HEK293 (cell line): Measurements from ENCODE around the gene RAB13.

Source experiments
- HIC1 ChIP-seq: fragments of 450-650 bp; formaldehyde crosslinking; IDR thresholded peaks from 2 replicates; pipeline ENCODE4 v1.5.1; 2016; ENCODE audit warnings: missing biosample characterization, missing genetic modification characterization
- MZF1 ChIP-seq: fragments of 450-650 bp; formaldehyde crosslinking; IDR thresholded peaks from 2 replicates; pipeline ENCODE4 v1.5.1; 2017; ENCODE audit warnings: missing biosample characterization, missing genetic modification characterization, borderline replicate concordance
- OVOL3 ChIP-seq: fragments of 450-650 bp; formaldehyde crosslinking; IDR thresholded peaks from 2 replicates; pipeline ENCODE4 v1.5.1; 2016; ENCODE audit warnings: missing biosample characterization, missing genetic modification characterization
- TSHZ1 ChIP-seq: fragments of 450-650 bp; formaldehyde crosslinking; IDR thresholded peaks from 2 replicates; pipeline ENCODE4 v1.5.1; 2016; ENCODE audit warnings: missing biosample characterization, missing genetic modification characterization, borderline replicate concordance
- ZBTB6 ChIP-seq: fragments of 450-650 bp; formaldehyde crosslinking; IDR thresholded peaks from 2 replicates; pipeline ENCODE4 v1.5.1; 2017; ENCODE audit warnings: missing biosample characterization, missing genetic modification characterization
- ZIC2 ChIP-seq: fragments of 450-650 bp; formaldehyde crosslinking; IDR thresholded peaks from 2 replicates; pipeline ENCODE4 v1.5.1; 2016; ENCODE audit warnings: missing biosample characterization, missing genetic modification characterization
- ZNF121 ChIP-seq: fragments of 450-650 bp; formaldehyde crosslinking; IDR thresholded peaks from 2 replicates; pipeline ENCODE4 v1.5.1; 2016; ENCODE audit warnings: missing biosample characterization, missing genetic modification characterization
- ZNF19 ChIP-seq: fragments of 450-650 bp; formaldehyde crosslinking; IDR thresholded peaks from 2 replicates; pipeline ENCODE4; 2016; ENCODE audit warnings: missing biosample characterization, missing genetic modification characterization, low read depth
- ZNF211 ChIP-seq: fragments of 450-650 bp; formaldehyde crosslinking; IDR thresholded peaks from 2 replicates; pipeline ENCODE4 v1.5.1; 2016; ENCODE audit warnings: low read depth, missing biosample characterization, missing genetic modification characterization
- ZNF302 ChIP-seq: fragments of 450-650 bp; formaldehyde crosslinking; IDR thresholded peaks from 2 replicates; pipeline ENCODE4 v1.5.1; 2016; ENCODE audit warnings: missing biosample characterization, missing genetic modification characterization, low read depth
- ZNF404 ChIP-seq: fragments of 450-650 bp; formaldehyde crosslinking; IDR thresholded peaks from 2 replicates; pipeline ENCODE4 v1.5.1; 2017; ENCODE audit warnings: missing biosample characterization, missing genetic modification characterization
- ZNF433 ChIP-seq: fragments of 450-650 bp; formaldehyde crosslinking; IDR thresholded peaks from 2 replicates; pipeline ENCODE4 v1.5.1; 2016; ENCODE audit warnings: missing biosample characterization, missing genetic modification characterization, low read depth
- ZNF518A ChIP-seq: fragments of 450-650 bp; formaldehyde crosslinking; conservative IDR thresholded peaks from 2 replicates; pipeline ENCODE4 v1.5.1; 2016; ENCODE audit warnings: low read depth, missing biosample characterization, missing genetic modification characterization
- ZNF548 ChIP-seq: fragments of 450-650 bp; formaldehyde crosslinking; IDR thresholded peaks from 2 replicates; pipeline ENCODE4 v1.5.1; 2016; ENCODE audit warnings: missing biosample characterization, missing genetic modification characterization
- ZNF580 ChIP-seq: fragments of 450-650 bp; formaldehyde crosslinking; IDR thresholded peaks from 2 replicates; pipeline ENCODE4 v1.5.1; 2016; ENCODE audit warnings: missing biosample characterization, missing genetic modification characterization
- ZNF707 ChIP-seq: fragments of 450-650 bp; formaldehyde crosslinking; IDR thresholded peaks from 2 replicates; pipeline ENCODE4 v1.5.1; 2016; ENCODE audit warnings: missing biosample characterization, missing genetic modification characterization
- ZNF792 ChIP-seq: fragments of 450-650 bp; formaldehyde crosslinking; IDR thresholded peaks from 2 replicates; pipeline ENCODE4 v1.5.1; 2016; ENCODE audit warnings: missing biosample characterization, missing genetic modification characterization
- ZNF837 ChIP-seq: fragments of 450-650 bp; formaldehyde crosslinking; IDR thresholded peaks from 2 replicates; pipeline ENCODE4 v1.5.1; 2016; ENCODE audit warnings: missing biosample characterization, missing genetic modification characterization
- ZSCAN16 ChIP-seq: fragments of 450-650 bp; formaldehyde crosslinking; IDR thresholded peaks from 2 replicates; pipeline ENCODE4 v1.5.1; 2016; ENCODE audit warnings: missing biosample characterization, missing genetic modification characterization
- TF ChIP-seq, protein P1 (sequence below): fragments of 450-650 bp; formaldehyde crosslinking; IDR thresholded peaks from 2 replicates; pipeline ENCODE4 v1.5.1; 2016; ENCODE audit warnings: missing biosample characterization, missing genetic modification characterization, low read depth
- TF ChIP-seq, protein P2 (sequence below): fragments of 450-650 bp; formaldehyde crosslinking; IDR thresholded peaks from 2 replicates; pipeline ENCODE4 v1.5.1; 2016; ENCODE audit warnings: missing biosample characterization, missing genetic modification characterization

RAB13 gene

GRCh38 chr1:153967107-153967999 is 18.8 kb downstream of the RAB13 start, which contains the start of gene CREB3L4 (continued):
- peak; percentile 75 for TF ChIP-seq ZBTB6
- no peak for TF ChIP-seq ZNF792 (tag by site-specific recombination)
- peak; percentile 73; the same call in 1 of the 2 replicates for TF ChIP-seq MZF1 (tag by site-specific recombination)
- no peak for TF ChIP-seq ZNF837 (tag by site-specific recombination)
- TF ChIP-seq ZNF548 (tag by site-specific recombination) = no peak
- TF ChIP-seq HIC1 (tag by site-specific recombination) = peak; percentile 79
- TF ChIP-seq ZNF19 (tag by site-specific recombination) = no peak
- no peak for TF ChIP-seq ZNF404 (tag by site-specific recombination)
- TF ChIP-seq TSHZ1 = no peak; the same call in 1 of the 2 replicates
- no peak for TF ChIP-seq OVOL3 (tag by site-specific recombination)
- no peak for TF ChIP-seq ZNF707 (tag by site-specific recombination)
- peak; percentile 100 for TF ChIP-seq ZNF121
- 0 out of 2 replicates have a peak, but pooled peaks have one; percentile 20 for TF ChIP-seq ZSCAN16 (tag by site-specific recombination)
- no peak for TF ChIP-seq ZNF302 (tag by site-specific recombination)
- peak; percentile 38; the same call in 1 of the 2 replicates for TF ChIP-seq ZNF580 (tag by site-specific recombination)
- peak; percentile 99 for TF ChIP-seq ZIC2 (tag by site-specific recombination)
- peak; percentile 54 for TF ChIP-seq ZNF518A (tag by site-specific recombination)
- TF ChIP-seq, protein P1, sequence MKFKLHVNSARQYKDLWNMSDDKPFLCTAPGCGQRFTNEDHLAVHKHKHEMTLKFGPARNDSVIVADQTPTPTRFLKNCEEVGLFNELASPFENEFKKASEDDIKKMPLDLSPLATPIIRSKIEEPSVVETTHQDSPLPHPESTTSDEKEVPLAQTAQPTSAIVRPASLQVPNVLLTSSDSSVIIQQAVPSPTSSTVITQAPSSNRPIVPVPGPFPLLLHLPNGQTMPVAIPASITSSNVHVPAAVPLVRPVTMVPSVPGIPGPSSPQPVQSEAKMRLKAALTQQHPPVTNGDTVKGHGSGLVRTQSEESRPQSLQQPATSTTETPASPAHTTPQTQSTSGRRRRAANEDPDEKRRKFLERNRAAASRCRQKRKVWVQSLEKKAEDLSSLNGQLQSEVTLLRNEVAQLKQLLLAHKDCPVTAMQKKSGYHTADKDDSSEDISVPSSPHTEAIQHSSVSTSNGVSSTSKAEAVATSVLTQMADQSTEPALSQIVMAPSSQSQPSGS (tag by site-specific recombination) = no peak
- TF ChIP-seq ZNF433 (tag by site-specific recombination) = no peak
- TF ChIP-seq ZNF211 (tag by site-specific recombination) = no peak
- TF ChIP-seq, protein P2, sequence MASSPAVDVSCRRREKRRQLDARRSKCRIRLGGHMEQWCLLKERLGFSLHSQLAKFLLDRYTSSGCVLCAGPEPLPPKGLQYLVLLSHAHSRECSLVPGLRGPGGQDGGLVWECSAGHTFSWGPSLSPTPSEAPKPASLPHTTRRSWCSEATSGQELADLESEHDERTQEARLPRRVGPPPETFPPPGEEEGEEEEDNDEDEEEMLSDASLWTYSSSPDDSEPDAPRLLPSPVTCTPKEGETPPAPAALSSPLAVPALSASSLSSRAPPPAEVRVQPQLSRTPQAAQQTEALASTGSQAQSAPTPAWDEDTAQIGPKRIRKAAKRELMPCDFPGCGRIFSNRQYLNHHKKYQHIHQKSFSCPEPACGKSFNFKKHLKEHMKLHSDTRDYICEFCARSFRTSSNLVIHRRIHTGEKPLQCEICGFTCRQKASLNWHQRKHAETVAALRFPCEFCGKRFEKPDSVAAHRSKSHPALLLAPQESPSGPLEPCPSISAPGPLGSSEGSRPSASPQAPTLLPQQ (tag by site-specific recombination) = peak; percentile 70
